RKO (cell line): ENCODE measurements around the gene KCNA2.
A peak's percentile ranks its signal among the peaks of the same experiment; 100 is the strongest.

ENCODE experiments used
- DNase-seq: peaks from one replicate; pipeline ENCODE4 v3.0.0-alpha.2; 2016; ENCODE audit warnings: low spot score

The KCNA2 gene

DNA sequence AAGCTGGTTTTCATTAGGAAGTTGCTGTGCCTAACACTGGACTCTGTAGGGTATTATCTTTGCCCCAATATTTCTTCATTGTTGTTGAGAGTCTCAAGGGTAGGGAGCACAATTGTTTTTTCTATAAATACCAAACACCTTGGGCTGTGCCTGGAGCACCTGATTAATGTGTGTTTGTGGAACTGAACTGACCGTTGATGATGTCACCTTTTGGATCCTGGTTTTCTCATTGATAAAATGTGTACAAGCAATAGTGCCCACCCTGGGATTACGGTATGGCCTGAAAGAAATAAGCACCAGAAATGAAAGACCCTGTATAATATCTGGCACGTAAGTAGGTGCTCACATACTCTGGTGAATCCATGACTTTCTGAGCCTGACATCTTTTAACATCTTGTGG, 39.3 kb downstream of the KCNA2 start:
- no peak for DNase-seq

DNA sequence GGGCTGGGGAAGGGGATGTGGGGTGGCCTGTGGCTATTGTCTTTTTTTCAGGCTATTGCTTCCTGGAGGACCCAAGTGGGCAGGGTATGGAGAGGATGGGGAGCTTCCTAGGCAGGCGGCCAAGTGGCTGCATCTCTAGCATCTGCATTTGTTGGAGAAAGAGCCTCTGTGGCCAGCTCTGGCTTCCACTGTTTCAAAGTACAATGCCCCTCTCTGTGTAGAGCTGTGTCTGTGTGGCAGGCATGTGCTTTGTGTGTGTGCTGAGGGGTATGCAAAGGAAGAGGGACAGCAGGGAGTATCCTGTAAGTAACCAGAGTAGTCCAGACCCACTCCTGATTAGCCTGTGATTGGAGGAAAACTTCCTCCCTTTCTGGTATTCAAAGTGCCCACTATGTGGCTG, 40.6 kb downstream of the KCNA2 start:
- DNase-seq = no peak

DNA sequence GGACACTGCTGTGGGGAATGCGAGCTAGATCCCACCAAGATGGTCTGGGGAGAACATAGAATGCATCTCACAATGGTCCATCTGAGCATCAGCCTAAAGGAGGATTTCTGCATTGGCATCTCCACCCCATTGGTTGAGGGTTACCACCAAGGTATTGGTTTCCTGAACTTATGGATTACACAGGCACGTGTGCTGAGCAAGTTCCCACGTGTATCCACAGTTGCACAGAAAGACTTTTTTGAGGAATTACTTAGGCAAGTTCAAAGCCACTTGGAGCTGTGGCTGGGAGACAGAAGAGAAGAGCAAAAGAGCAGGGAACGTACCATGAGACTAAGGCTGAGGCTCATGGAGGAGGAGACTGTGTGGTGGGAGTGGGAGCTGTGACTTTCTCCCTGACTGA, 43.1 kb downstream of the KCNA2 start:
- no peak for DNase-seq

DNA sequence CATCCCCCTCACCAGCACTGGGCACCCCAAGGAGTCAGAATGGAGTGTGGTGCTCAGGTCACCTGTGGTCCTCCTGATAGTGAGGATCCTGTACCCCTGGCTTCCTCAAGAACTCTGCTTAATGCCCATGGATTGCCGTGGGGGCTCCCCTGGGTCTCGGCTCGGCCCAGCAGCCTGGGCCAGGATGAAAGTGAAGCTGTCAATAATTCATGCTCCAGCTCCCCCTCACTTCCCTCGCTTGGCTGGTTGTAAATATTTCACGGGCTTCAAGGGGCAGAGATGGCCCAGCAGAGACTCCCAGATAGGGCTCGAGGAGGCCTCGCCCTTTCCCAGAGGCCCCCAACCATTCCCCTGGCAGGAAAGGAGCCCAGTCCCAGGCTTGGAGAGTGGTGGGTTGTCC, 44.6 kb downstream of the KCNA2 start:
- no peak for DNase-seq

DNA sequence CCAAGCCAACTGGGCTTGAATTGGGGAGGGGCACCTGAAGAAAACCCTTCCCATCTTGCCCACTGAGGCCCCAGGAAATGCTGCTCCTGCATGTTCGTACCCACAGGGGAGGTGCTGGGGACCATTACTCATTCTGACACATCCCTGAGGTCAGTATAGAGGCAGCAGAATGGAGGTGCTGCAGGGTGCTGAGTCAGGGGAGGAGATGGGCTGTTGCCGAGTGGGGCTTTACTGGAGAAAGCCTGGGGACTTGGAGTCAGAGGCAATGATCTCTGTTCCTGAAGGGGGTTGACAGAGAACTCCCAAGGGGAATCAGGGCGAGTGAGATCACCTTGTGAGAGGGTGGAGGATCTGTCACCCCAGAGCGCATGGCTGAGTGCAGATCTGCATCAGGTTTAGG, 47.0 kb downstream of the KCNA2 start:
- DNase-seq = peak; percentile 23

- no peak for DNase-seq
Measured at GRCh38 chr1:110557481-110557880, 48.7 kb downstream of the KCNA2 start.

DNA sequence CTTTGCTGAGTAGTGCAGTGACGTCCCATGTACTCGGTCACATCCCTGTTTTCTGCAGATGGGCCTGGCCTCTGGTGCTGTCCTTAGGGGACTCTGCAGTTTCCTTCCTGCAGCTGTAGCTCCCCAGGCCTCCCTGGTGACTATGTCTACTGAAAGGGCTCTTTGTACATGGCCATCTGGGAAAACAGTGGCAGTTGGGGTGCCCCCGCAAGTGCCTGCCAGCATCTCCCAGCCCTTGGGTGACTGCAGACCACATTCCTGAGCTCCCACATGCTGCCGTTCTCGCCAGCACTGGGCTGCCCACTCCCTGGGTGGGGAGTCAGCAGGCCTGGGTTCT, 49.7 kb downstream of the KCNA2 start:
- DNase-seq = no peak

- no peak for DNase-seq
Measured at GRCh38 chr1:110555807-110556470, 50.2 kb downstream of the KCNA2 start.

DNA sequence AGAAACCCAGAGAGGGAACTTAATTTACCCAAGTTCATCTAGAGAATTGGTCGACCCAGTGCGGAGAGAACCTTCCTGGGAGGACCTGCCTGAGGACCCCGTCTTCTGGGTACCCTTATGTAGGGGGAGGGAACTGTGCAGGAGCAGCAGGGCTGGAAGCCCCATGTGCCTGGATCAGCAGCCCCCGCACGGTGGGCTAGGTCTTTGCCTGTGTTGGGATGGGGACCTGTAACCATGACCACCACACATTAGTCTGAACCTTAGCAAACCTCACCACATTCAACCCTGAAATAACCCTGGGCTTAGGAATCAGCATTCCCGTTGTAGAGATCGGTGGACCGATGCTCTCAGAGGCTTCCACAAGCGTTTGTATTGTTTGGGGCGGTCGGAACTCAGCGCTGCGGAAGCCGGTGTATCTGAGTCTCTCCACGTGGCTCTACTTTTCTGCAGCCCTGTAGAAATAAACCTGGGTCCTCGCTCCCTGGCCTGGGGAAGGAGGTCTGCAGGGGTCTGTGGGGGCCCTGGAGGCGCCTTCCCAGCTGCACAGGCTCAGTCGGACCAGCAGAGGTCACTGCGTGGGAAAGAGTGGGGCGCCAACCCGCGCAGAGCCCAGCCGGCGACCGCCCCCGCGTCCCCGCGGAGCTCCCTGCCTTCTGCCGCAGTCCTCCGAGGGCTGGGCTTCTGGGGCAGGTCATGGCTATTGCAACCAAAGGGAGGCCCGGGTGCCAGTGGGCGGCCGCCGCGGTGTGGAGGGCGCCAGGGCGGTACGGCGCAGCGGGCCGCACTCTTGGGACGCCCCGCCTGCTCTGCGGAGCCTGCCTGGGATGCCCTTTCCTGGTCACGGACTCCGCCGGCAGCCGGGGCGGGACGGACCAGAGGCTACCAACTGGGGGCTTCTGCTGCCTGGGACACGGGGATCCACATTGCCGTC, 51.0 kb downstream of the KCNA2 start:
- no peak for DNase-seq

DNA sequence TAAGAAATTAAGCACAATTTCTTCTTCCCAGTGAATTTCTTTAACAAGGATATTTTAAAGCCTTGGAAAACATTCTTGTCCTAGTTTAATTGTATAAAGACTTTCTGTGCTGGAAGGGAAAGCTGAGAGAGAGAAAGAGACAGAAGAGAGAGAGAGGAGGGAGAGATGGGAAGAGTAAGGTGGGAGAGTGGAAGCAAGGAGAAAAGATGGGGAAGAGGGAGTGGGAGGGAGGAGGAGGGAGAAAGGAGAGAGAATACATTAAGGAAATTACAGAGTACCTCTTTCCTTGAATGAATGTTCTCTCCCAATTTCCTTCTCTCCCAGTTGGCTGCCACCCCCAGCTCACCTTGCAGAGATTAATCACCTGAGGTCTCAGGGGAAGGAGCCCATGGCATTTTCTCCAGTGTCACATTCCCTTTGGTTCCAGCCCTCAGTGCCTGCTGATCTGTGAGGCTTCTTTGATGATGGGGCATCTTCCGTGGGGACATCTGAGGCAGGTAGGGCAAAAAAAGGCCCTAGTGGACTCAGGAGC, 54.8 kb downstream of the KCNA2 start:
- no peak for DNase-seq

- DNase-seq = no peak
Measured at GRCh38 chr1:110549831-110550230, 56.3 kb downstream of the KCNA2 start.

DNA sequence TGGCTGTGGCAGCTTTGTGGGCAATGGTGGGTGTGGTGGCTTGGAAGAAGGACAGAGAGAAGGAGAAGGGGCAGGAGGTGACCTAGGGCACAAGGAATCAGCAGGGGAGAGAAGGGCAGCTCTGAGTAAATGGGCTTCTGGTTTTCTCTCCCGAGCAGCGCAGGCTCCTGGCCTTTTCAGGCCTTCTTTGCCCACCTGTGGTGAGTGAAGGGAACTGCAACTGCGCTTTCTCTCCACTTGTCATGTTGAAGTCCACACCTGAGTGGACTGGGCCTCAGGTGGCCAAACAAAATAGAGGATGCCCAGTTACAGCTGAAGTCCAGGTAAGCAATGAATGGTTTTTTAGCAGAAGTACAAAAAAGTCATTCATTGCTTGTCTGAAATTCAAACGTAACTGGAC, 57.8 kb downstream of the KCNA2 start:
- DNase-seq = peak; percentile 16

DNA sequence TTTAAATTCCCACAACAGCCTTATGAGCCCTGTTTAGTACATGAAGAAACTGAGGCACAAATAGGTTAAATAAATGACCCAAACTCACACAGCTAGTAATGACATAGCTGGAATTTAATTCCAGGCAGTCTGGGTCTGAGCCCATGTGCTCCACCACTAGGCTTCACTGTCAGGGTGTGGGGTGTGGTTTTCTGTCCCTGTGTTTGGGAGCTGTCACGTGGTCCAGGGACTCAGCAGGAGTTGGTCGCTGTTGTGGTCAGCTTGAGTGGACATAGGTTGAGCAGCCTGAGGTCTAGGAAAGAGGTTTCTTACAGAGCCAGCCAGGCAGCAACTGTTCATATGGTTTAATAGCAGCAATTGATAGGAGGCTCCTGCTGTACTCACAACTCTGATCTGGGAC, 59.1 kb downstream of the KCNA2 start:
- no peak for DNase-seq

- no peak for DNase-seq
Measured at GRCh38 chr1:110545492-110545891, 60.7 kb downstream of the KCNA2 start.

GRCh38 chr1:110544753-110545152, 61.4 kb downstream of the KCNA2 start:
- no peak for DNase-seq
